Dermis blood vessel endothelial cell (primary cell): ENCODE results near the gene DOP1B. TPM values are rescaled to one million over a fixed set of nuclear protein-coding genes. Genes with fewer than 3 reads are reported as not detected.
A peak's percentile ranks its signal among the peaks of the same experiment; 100 is the strongest.
"Not testable (repeated sequence)": the region's sequence is repeated elsewhere in the genome, so short reads cannot be mapped to it uniquely, and the experiment has no call there.

Experiments
- DNase-seq: peaks from one replicate; pipeline ENCODE4 v3.0.0; 2010
- total RNA-seq: library from RNA; depleted of rRNA; stranded (reverse); fragments of >200 nt; gene quantifications from 2 replicates; pipeline ENCODE4 v1.2.3, GENCODE V29; 2014

The DOP1B gene
- 5.1 and 11.1 TPM in 2 replicates for total RNA-seq

- DNase-seq: peak; percentile 25
Measured at GRCh38 chr21:36156815-36157670, at the start of gene DOP1B. Gene DOP1B, plus strand, starts transcription at chr21:36156824. Its CDS starts 7,910 bp downstream, at chr21:36164734.

- no peak for DNase-seq
Measured at GRCh38 chr21:36109868-36110267, 46.8 kb upstream of the DOP1B start.

- DNase-seq: no peak
Measured at GRCh38 chr21:36111238-36111637, 45.4 kb upstream of the DOP1B start.

- no peak for DNase-seq
Measured at GRCh38 chr21:36113647-36114428, 42.8 kb upstream of the DOP1B start.

- DNase-seq: no peak
Measured at GRCh38 chr21:36115138-36115730, 41.4 kb upstream of the DOP1B start.

- no peak for DNase-seq
Measured at GRCh38 chr21:36117286-36117741, 39.3 kb upstream of the DOP1B start.

GRCh38 chr21:36120304-36120888 is 36.2 kb upstream of the DOP1B start:
- no peak for DNase-seq

GRCh38 chr21:36122977-36123376 is 33.6 kb upstream of the DOP1B start:
- DNase-seq: peak; percentile 37

GRCh38 chr21:36124395-36124794 is 32.2 kb upstream of the DOP1B start:
- DNase-seq: no peak

- peak; percentile 80 for DNase-seq
Measured at GRCh38 chr21:36125512-36126207, 31.0 kb upstream of the DOP1B start.

- DNase-seq: no peak
Measured at GRCh38 chr21:36126208-36126565, 30.4 kb upstream of the DOP1B start.

GRCh38 chr21:36126621-36127110 is 30.0 kb upstream of the DOP1B start:
- no peak for DNase-seq

- no peak for DNase-seq
Measured at GRCh38 chr21:36127250-36127904, 29.2 kb upstream of the DOP1B start.

GRCh38 chr21:36127977-36128376 is 28.6 kb upstream of the DOP1B start:
- DNase-seq: no peak

- DNase-seq: no peak
Measured at GRCh38 chr21:36129219-36129618, 27.4 kb upstream of the DOP1B start.

GRCh38 chr21:36130414-36130762 is 26.2 kb upstream of the DOP1B start:
- not testable (repeated sequence) for DNase-seq

- DNase-seq: not testable (repeated sequence)
Measured at GRCh38 chr21:36130839-36131238, 25.8 kb upstream of the DOP1B start.

GRCh38 chr21:36132696-36133095 is 23.9 kb upstream of the DOP1B start:
- DNase-seq: no peak

GRCh38 chr21:36134803-36135390 is 21.7 kb upstream of the DOP1B start, which contains the start of gene CBR3:
Gene CBR3, plus strand, starts transcription at chr21:36135079. Its CDS starts 114 bp downstream, at chr21:36135193.
- DNase-seq: peak; percentile 52

- DNase-seq: peak; percentile 75
Measured at GRCh38 chr21:36135391-36136102, 21.1 kb upstream of the DOP1B start.
